22Rv1 (cell line): ENCODE data around the gene DENND1A.
A peak's percentile ranks its signal among the peaks of the same experiment; 100 is the strongest.

ENCODE experiments used
- H3K27ac ChIP-seq: fragments of 450-650 bp; 2 replicates; pipeline ENCODE4 v1.5.1; 2017
- CTCF ChIP-seq: fragments of 450-650 bp; IDR thresholded peaks from 2 replicates; pipeline ENCODE4 v1.5.1; 2017; ENCODE audit warnings: mild to moderate bottlenecking
- ZFX ChIP-seq: fragments of 450-650 bp; IDR thresholded peaks from 2 replicates; pipeline ENCODE4 v1.6.1; 2017; ENCODE audit warnings: antibody characterized with exemption, borderline replicate concordance

Gene DENND1A

GRCh38 chr9:123927625-123928532, 2.0 kb downstream of the DENND1A start:
- H3K27ac ChIP-seq: no peak overlapping the region; the same call in 1 of the 2 replicates
- TF ChIP-seq CTCF (no peak), ZFX (no peak)

GRCh38 chr9:123926941-123927340, 3.0 kb downstream of the DENND1A start:
- H3K27ac ChIP-seq: no peak overlapping the region
- no peak for TF ChIP-seq CTCF
- no peak for TF ChIP-seq ZFX

- TF ChIP-seq ZFX (no peak), CTCF (no peak)
- no peak overlapping the region for H3K27ac ChIP-seq
Measured at GRCh38 chr9:123925819-123926218, 4.1 kb downstream of the DENND1A start.

DNA sequence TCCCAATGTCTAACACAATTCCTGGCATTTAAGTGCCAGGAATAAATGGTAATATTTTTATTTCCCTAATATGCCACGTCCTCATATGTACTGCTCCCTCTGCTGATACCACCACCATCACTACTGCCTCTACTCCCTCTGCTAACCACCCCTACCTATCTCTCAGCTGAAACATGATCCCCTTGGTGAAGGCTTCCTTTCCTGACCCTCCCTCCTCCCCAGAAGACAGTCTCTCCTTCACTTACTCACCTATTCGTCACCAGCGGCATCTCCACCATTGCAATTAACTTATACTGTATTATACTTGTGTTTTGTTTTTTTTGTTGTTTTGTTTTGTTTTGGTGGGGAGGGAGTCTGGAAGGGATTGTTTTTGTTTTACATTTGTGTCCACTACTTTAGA, 4.8 kb downstream of the DENND1A start:
- TF ChIP-seq CTCF: no peak
- TF ChIP-seq ZFX: no peak
- H3K27ac ChIP-seq: no peak overlapping the region

DNA sequence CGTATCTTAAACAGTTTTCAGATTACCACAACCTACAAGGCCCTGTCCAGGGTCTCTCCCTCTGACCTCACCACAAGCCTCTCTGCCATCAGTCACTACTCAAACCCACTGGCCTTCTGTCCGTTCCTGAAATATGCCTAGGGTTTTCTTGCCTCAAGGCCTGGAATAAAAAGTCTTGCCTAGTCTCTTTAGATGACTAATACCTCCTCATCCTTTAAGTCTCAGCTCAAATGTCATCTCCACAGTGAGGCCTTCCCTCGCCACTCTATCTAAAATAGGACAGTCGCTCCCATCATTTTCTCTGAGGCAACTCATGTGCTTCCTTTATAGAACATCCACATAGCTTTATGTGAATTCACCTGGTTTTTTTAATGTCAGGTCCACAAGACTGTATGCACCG, 5.2 kb downstream of the DENND1A start:
- no peak for TF ChIP-seq ZFX
- no peak for TF ChIP-seq CTCF
- H3K27ac ChIP-seq: no peak overlapping the region

DNA sequence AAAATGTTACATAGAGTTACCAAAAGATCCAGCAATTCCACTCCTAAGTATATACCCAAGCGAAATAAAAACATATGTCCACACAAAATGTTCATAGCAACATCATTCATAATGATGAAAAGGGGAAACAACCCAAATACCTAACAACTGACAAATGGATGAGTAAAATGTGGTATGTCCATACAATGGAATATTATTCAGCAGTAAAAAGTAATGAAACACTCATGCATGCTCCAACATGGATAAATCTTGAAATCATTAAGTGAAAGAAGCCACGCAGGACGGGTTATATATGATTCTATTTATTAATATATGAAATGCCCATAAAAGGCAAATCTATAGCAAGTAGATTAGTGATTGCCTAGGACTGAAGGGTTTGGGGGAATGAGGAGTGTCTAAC, 6.0 kb downstream of the DENND1A start:
- TF ChIP-seq CTCF: no peak
- TF ChIP-seq ZFX: no peak

DNA sequence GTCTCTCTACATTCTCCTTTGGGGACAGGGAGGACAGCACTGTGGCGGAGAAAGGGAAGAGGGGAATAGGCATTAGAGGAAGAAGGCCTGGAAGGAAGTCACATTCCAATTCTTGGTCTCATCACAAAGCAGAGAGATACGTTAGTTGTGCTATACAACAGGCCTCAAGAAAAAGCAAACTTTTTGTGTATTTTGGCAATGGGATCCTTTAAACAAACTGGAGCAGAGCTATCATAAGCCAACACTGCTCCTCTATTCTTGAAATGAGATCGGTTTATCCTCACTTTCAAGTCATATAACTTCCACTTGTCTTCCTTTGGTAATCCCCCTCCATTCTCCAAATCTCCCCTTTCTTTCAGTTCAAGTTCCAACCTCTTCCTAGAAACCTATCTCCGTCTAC, 6.5 kb downstream of the DENND1A start:
- peak overlapping the region; percentile 75 for H3K27ac ChIP-seq
- no peak for TF ChIP-seq CTCF
- TF ChIP-seq ZFX: no peak

More for the DNA sequence above, 6.0 kb downstream of the DENND1A start:
- H3K27ac ChIP-seq: peak overlapping the region; percentile 75
